ENCODE measurements around the gene WDCP.

DNA sequence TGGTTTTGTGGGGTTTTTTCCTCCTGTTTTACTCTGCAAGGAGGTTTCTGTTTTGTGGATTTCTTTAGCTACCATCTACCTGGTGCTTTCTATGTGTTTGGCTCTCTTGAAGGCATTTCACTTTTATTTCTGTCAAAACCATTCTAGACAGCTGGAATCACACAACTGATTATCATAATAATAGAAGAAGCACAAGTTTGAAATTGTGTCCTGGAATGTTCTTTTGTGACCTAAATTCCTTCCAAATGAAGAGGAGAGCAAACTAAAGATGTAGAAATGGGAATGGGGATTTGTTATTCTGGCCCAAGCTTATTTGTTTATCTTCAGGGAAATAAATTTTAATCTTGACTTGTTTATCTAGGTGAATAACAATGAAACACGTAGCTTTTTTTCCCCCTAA lies 54.3 kb downstream of the WDCP start:
- TF ChIP-seq POLR2A (IDR thresholded peaks at IDR 0.05; ENCODE audit: low read depth, low read length) (no peak), TAF1 (IDR thresholded peaks at IDR 0.05; ENCODE audit: borderline replicate concordance, low read depth, low read length) (no peak)

Data from GM12892 (cell line).